ENCODE results near the gene GPR85.
A peak's percentile ranks its signal among the peaks of the same experiment; 100 is the strongest.

Gene GPR85

GRCh38 chr7:113086431-113086888, at the start of gene GPR85:
Gene GPR85 (minus strand): TSS chr7:113086827. CDS start chr7:113084721, 2,106 bp downstream.
- peaks cover 0 to 15% (median 7%) of the 10 kb centered on the region in 4 donors for H3K4me1 ChIP-seq
- H3K4me3 ChIP-seq, result peak within 1 kb of the TSS; percentile 50 to 57
- peak within 1 kb of the TSS; percentile 46 to 61 for H3K27ac ChIP-seq
- no peak for TF ChIP-seq CTCF (IDR thresholded peaks at IDR 0.05)
- no peaks in the 10 kb centered on the region for H3K9me3 ChIP-seq
- intact Hi-C loops (cut with DNase I; ENCODE audit: low total_unique reads), result no loop called here
- no peaks in the 10 kb centered on the region for H3K36me3 ChIP-seq
- DNase-seq, result peak in 1 of 2 donors; percentile 29
- no peaks in the 10 kb centered on the region for H3K27me3 ChIP-seq

GRCh38 chr7:113134025-113134424, 47.4 kb upstream of the GPR85 start:
- no peak for TF ChIP-seq CTCF (IDR thresholded peaks at IDR 0.05)
- Histone ChIP-seq H3K4me1 (no peaks in the 10 kb centered on the region), H3K27me3 (no peaks in the 10 kb centered on the region), H3K27ac (no peak overlapping the region), H3K36me3 (no peaks in the 10 kb centered on the region), H3K9me3 (no peaks in the 10 kb centered on the region), H3K4me3 (no peak overlapping the region)
- intact Hi-C loops (cut with DNase I; ENCODE audit: low total_unique reads), result no loop called here
- DNase-seq, result no peak

GRCh38 chr7:113131367-113131766, 44.7 kb upstream of the GPR85 start:
- no peaks in the 10 kb centered on the region for H3K27me3 ChIP-seq
- no peak overlapping the region for H3K4me3 ChIP-seq
- no peak for TF ChIP-seq CTCF (IDR thresholded peaks at IDR 0.05)
- no peaks in the 10 kb centered on the region for H3K9me3 ChIP-seq
- H3K27ac ChIP-seq, result no peak overlapping the region
- H3K4me1 ChIP-seq, result no peaks in the 10 kb centered on the region
- intact Hi-C loops (cut with DNase I; ENCODE audit: low total_unique reads), result no loop called here
- DNase-seq, result no peak
- H3K36me3 ChIP-seq, result no peaks in the 10 kb centered on the region

- no peak for TF ChIP-seq CTCF (IDR thresholded peaks at IDR 0.05)
- no peak overlapping the region for H3K4me3 ChIP-seq
- no peaks in the 10 kb centered on the region for H3K9me3 ChIP-seq
- H3K27ac ChIP-seq, result no peak overlapping the region
- H3K27me3 ChIP-seq, result no peaks in the 10 kb centered on the region
- DNase-seq, result no peak
- H3K4me1 ChIP-seq, result no peaks in the 10 kb centered on the region
- no peaks in the 10 kb centered on the region for H3K36me3 ChIP-seq
- intact Hi-C loops (cut with DNase I; ENCODE audit: low total_unique reads), result no loop called here
Observed at GRCh38 chr7:113128031-113128430, 41.4 kb upstream of the GPR85 start.

- TF ChIP-seq CTCF (IDR thresholded peaks at IDR 0.05), result no peak
- no peak overlapping the region for H3K27ac ChIP-seq
- H3K27me3 ChIP-seq, result no peaks in the 10 kb centered on the region
- no peak overlapping the region for H3K4me3 ChIP-seq
- intact Hi-C loops (cut with DNase I; ENCODE audit: low total_unique reads), result no loop called here
- DNase-seq, result no peak
- no peaks in the 10 kb centered on the region for H3K36me3 ChIP-seq
- H3K4me1 ChIP-seq, result no peaks in the 10 kb centered on the region
- no peaks in the 10 kb centered on the region for H3K9me3 ChIP-seq
Observed at GRCh38 chr7:113125728-113126127, 39.1 kb upstream of the GPR85 start.

GRCh38 chr7:113122744-113123143, 36.1 kb upstream of the GPR85 start:
- H3K27me3 ChIP-seq, result no peaks in the 10 kb centered on the region
- peaks cover 0 to 3% (median 2%) of the 10 kb centered on the region in 4 donors for H3K4me1 ChIP-seq
- DNase-seq, result no peak
- H3K9me3 ChIP-seq, result no peaks in the 10 kb centered on the region
- H3K36me3 ChIP-seq, result no peaks in the 10 kb centered on the region
- intact Hi-C loops (cut with DNase I; ENCODE audit: low total_unique reads), result loop anchor here (5.0 kb wide), 1 partner anchor 185 kb away; a partner anchor contains a TSS
- H3K4me3 ChIP-seq, result no peak overlapping the region
- no peak overlapping the region for H3K27ac ChIP-seq
- TF ChIP-seq CTCF (IDR thresholded peaks at IDR 0.05), result no peak
